Neutrophil (primary cell): ENCODE results near the gene SYP.

Source experiments
- H3K27ac ChIP-seq: fragments of 200-600 bp; sonication (generic); 2 replicates; pipeline ENCODE4 v1.5.1; 2016; ENCODE audit warnings: mild to moderate bottlenecking, moderate library complexity
- H3K27me3 ChIP-seq: fragments of 200-600 bp; sonication (generic); 2 replicates; pipeline ENCODE4 v1.6.0; 2016; ENCODE audit warnings: mild to moderate bottlenecking
- H3K36me3 ChIP-seq: fragments of 200-600 bp; sonication (generic); 2 replicates; pipeline ENCODE4 v1.5.1; 2017
- H3K4me1 ChIP-seq, 2 experiments: fragments of 200-600 bp in 1 of 2; sonication (generic) in 1 of 2; 1 replicate in 1 of 2; 2 replicates in 1 of 2; pipeline versions ENCODE4 v1.5.1 to v1.6.1; 2013 to 2016; ENCODE audit warnings: low read depth in 1 of 2, low read length in 1 of 2, mild to moderate bottlenecking in 1 of 2, moderate library complexity in 1 of 2; ENCODE audit not compliant: control insufficient read depth in 1 of 2, insufficient read depth in 1 of 2
- H3K4me3 ChIP-seq, 2 experiments: fragments of 200-600 bp in 1 of 2; sonication (generic) in 1 of 2; 1 replicate in 1 of 2; 2 replicates in 1 of 2; pipeline ENCODE4 v1.5.1; 2013 to 2016; ENCODE audit warnings: low read depth in 1 of 2, low read length in 1 of 2, mild to moderate bottlenecking in 1 of 2, moderate library complexity in 1 of 2
- H3K9me3 ChIP-seq: fragments of 200-600 bp; sonication (generic); 2 replicates; pipeline ENCODE4 v1.5.1; 2016
- CTCF ChIP-seq: fragments of 200-600 bp; sonication (generic); IDR thresholded peaks from 2 replicates; pipeline ENCODE4 v1.5.1; 2016; ENCODE audit warnings: antibody characterized with exemption

Gene SYP

GRCh38 chrX:49164589-49165360 is 35.2 kb downstream of the SYP start:
- no peak for TF ChIP-seq CTCF
- Histone ChIP-seq H3K27me3 (no peaks in the 10 kb centered on the region), H3K27ac (peak overlapping the region; percentile 99), H3K9me3 (no peaks in the 10 kb centered on the region), H3K4me1 (peaks cover 42 to 46% of the 10 kb centered on the region in 2 experiments), H3K36me3 (no peaks in the 10 kb centered on the region), H3K4me3 (peak overlapping the region; percentile 62)

GRCh38 chrX:49163555-49164419 is 36.2 kb downstream of the SYP start:
- Histone ChIP-seq H3K36me3 (no peaks in the 10 kb centered on the region), H3K4me3 (peak overlapping the region; percentile 62), H3K9me3 (no peaks in the 10 kb centered on the region), H3K27me3 (no peaks in the 10 kb centered on the region), H3K4me1 (peaks cover 34 to 36% of the 10 kb centered on the region in 2 experiments), H3K27ac (peak overlapping the region; percentile 99)
- peak; percentile 95 for TF ChIP-seq CTCF

DNA sequence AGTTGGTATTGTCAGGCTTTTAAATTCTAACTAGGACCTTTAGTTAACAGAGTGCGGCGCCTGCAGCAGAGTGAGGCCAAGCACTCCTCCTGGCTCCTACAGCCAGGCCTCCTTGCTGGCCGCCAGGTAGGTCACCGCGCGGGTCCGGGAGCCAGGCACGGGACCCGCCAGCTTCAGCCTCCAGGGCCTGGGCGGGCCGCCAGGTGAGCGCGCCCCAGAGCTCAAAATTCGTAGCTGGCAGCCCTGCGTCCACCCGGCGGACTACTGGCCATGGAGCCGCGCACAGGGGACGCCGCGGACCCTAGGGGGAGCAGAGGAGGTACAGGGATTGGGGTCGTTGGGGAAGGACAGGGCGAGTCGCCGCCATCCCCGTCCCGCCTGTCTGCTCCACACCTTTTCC is 37.4 kb downstream of the SYP start, which contains the start of gene MAGIX:
Gene MAGIX, plus strand, starts transcription at position 139 of the 400 bp plus-strand sequence. Its CDS starts 132 bp downstream, at position 271.
- H3K9me3 ChIP-seq: no peaks in the 10 kb centered on the region
- H3K27ac ChIP-seq: peak within 1 kb of the TSS; percentile 99
- no peaks in the 10 kb centered on the region for H3K27me3 ChIP-seq
- H3K4me3 ChIP-seq: peak within 1 kb of the TSS; percentile 62
- H3K4me1 ChIP-seq: peaks cover 25 to 26% of the 10 kb centered on the region in 2 experiments
- TF ChIP-seq CTCF: no peak
- H3K36me3 ChIP-seq: no peaks in the 10 kb centered on the region

DNA sequence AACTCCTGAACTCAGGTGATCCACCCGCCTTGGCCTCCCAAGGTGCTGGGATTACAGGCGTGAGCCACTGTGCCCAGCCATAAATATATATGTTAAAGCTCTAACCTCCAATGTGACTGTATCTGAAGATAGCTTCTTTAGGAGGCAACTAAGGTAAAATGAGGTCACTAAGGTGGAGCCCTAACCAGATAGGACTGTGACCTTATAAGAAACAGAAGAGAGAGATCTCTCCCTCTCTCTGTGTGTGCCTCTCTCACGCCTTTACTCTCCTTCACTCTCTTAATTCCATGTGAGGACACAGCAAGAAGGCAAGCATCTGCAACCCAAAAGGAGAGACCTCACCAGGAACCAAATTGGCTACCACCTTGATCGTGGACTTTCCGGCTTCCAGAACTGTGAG is 38.4 kb downstream of the SYP start:
- no peak for TF ChIP-seq CTCF
- H3K4me3 ChIP-seq: no peak overlapping the region
- peaks cover 21 to 22% of the 10 kb centered on the region in 2 experiments for H3K4me1 ChIP-seq
- H3K27ac ChIP-seq: no peak overlapping the region
- H3K9me3 ChIP-seq: no peaks in the 10 kb centered on the region
- H3K36me3 ChIP-seq: no peaks in the 10 kb centered on the region
- no peaks in the 10 kb centered on the region for H3K27me3 ChIP-seq

DNA sequence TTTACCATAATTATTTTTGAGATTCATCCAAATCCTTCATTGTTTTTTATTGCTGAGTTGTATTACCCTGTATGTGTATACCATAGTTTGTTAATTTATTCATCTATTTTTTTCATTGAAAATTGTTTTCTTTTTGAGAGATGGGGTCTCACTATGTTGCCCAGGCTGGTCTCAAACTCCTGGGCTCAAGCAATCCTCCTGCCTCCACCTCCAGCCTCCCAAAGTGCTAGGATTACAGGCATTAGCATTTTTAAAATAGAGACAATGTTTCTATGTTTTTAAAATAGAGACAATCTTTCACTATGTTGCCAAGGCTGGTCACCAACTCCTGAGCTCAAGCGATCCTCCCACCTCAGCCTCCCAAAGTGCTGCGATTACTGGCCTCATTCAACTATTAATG is 39.1 kb downstream of the SYP start:
- Histone ChIP-seq H3K4me1 (peaks cover 19 to 21% of the 10 kb centered on the region in 2 experiments), H3K27me3 (no peaks in the 10 kb centered on the region), H3K36me3 (no peaks in the 10 kb centered on the region), H3K4me3 (no peak overlapping the region), H3K9me3 (no peaks in the 10 kb centered on the region), H3K27ac (no peak overlapping the region)
- no peak for TF ChIP-seq CTCF
